ENCODE measurements around the gene PLIN5.

GRCh38 chr19:4503132-4503824 is 31.7 kb downstream of the PLIN5 start:
- TF ChIP-seq CTCF (IDR thresholded peaks at IDR 0.05; ENCODE audit: insufficient read depth, low read length) (no peak), POLR2AphosphoS5 (IDR thresholded peaks at IDR 0.05; ENCODE audit: low read depth) (no peak), REST (IDR thresholded peaks at IDR 0.05; ENCODE audit: insufficient replicate concordance, low read depth) (no peak)

Data from HL-60 (cell line).